HG02610 (cell line): ENCODE data around the gene RICTOR.

Experiments used
- ATAC-seq: cut with Tn5 transposase; IDR thresholded peaks from one replicate; pipeline ENCODE4 v1.9.1; 2021; ENCODE audit warnings: mild to moderate bottlenecking, moderate library complexity; ENCODE audit not compliant: unreplicated experiment

RICTOR gene

GRCh38 chr5:39100301-39100850 lies 26.2 kb upstream of the RICTOR start:
- ATAC-seq, result no peak

- no peak for ATAC-seq
Measured at GRCh38 chr5:39099831-39100230, 25.6 kb upstream of the RICTOR start.

DNA sequence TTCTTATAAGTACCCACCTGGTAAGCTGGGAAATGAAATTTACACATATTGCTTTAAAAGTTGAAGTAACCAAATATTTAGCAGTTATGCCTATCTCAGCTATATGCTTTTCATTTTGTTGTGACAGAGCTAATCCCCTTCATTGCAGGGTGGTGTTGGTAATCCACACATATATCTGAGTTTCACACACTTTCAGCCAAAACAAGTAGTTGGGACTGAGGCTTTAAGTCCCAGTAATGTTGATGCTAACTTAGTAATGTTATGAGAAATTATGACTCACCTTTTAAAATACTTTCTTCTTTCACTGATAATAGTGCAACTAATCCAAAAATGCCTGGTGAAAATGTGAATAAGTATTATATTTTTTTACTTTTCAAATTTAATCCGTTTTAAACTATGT lies 19.2 kb upstream of the RICTOR start:
- no peak for ATAC-seq

DNA sequence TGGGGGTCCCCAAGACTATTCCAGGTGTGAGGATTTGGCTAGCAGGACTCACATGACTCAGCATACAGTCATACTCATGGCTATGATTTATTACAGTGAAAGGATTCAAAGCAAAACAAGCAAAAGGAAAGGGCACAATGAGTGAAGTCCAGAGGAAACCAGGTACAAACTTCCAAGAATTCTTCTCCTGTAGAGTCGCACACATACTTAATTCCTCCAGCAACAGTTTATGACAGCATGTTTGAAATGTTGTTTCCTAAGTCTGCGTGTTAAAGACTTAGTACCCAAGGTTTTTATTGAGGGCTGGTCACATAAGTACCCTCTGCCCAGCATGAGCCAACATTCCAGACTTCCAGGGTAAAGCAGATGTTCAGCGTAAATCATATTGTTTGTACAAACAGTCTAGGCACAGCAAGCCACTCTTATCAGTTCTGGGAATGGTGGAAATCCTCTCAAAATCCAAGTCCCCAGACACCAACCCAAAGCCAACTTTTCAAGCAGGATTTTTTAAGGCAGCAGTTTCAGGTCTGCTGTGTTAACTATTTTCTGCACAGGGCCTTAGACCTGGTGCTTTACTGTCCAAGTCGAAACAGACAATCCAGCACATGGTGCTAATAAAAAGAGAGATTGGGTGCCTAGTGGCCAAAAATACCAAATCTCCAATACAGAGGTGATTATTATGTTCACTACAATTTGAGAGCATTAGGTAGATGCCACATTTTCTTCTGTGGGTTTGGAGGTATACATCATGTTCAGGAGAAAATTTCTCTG lies 18.6 kb upstream of the RICTOR start:
- ATAC-seq, result no peak

DNA sequence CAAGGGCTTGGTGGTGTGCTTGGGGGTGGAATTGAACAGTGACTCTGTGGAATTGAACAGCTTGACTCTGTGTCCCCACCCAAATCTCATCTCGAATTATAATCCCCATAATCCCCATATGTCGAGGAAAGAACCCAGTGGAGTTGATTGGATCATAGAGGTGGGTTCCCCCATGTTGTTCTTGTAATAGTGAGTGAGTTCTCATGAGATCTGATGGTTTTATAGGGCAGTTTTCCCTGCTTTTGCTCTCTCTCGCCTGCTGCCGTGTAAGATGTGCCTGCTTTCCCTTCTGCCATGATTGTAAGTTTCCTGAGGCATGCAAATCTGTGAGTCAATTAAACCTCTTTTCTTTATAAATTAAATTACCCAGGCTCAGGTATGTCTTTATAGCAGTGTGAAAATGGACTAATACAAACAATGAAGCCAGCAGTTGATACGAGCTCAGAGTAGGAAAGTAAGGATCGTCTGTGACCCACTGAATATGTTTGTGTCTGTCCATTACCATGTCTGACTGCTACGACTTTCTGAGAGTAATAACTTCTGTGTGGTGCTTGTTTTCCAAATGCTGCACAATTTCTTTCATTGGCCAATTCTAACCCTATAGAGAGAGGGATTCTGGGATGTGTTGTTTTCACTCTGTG lies 17.9 kb upstream of the RICTOR start:
- ATAC-seq, result no peak

DNA sequence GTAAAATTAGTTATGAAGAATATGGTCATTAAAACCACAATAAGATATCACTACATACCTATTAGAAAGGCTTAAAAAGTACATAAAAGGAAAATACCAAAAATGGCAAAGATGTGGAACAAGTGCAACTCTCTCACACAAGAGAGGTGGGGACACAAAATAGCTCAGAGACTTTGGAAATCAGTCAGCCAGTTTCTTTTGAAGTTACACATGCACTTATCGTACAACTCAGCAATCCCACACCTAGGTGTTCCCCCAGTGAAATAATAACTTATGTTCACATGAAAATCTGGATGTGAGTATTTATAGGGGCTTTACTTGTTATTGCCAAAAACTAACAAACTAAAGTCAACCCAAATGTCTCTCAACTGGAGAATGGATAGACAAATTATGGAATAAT lies 9.8 kb upstream of the RICTOR start:
- ATAC-seq, result peak; percentile 59

DNA sequence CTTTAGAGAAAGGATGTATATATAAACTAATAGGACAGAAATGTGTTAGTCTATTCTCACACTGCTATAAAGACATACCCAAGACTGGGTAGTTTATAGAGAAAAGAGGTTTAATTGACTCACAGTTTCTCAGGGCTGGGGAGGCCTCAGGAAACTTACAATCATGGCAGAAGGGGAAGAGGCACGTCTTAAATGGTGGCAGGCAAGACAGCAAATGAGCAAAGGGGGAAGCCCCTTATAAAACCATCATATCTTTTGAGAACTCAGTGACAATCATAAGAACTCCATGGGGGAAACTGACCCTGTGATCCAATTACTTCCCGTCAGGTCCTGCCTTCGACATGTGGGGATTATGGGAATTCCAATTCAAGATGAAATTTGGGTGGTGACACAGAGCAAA lies 8.8 kb upstream of the RICTOR start:
- no peak for ATAC-seq

GRCh38 chr5:39080597-39081204 lies 6.5 kb upstream of the RICTOR start:
- peak; percentile 35 for ATAC-seq

- no peak for ATAC-seq
Measured at GRCh38 chr5:39080168-39080567, 6.0 kb upstream of the RICTOR start.

DNA sequence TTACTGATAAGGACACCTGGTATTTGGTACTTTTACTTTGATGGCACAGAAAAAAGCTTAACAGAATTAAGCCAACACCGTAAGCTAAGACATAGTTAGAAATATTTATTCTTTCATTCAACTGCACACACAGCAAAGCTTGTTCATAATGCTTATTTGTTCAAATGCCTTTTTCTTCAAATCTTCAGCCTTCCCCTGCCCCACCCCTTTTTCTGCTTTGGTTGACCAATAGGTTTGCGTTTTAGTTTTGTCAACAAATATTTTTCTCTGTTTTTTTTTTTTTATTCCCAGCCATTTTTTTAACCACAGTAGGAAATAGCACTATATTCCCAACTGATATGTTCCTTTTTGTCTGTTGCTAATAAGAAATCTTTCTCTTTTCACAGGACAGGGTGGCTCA lies 4.9 kb upstream of the RICTOR start:
- ATAC-seq, result no peak

DNA sequence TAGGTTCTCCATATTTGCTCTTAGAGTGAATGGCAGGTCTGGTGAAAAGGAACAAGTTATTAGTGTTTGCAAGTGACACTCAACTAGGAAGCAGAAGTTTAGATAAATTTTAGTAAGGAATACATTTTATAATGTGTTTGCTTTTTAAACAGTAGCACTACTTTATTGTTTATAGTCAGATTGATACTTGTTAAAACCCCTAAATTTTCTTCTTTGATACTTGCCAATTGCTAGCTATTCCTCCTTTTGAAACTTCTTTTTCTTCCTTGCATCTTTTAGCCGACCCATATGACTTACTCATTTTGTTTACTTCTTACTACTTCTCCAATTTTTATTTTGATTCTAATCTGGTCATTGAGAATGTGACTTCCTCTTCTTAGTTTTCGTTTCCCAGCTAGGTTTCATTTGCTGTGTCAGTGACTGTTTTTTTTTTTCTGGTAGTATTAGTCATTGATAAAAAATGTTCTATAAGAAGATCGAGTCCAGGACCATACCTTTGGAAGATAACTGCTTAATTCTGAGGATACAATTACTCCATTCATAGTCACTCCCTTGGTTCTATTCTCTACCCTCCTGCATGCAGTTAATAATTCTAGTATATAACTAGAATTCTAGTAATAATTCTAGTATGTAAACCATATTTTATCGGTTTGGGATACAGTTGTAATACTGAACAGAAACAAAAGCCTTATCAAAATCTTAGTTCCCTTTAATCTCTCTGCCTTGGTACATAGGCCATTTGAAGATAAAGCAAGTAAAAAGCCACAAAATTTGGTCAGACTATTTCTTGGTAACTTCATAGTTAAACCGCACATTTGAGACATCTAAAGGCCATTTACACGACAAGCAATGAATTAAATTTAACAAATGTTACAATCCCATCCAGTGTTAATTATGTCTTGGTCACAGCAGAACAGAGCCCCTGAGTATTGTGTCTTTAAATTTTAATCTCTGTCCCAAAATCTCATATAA lies 2.8 kb upstream of the RICTOR start:
- peak; percentile 13 for ATAC-seq

- ATAC-seq, result no peak
Measured at GRCh38 chr5:39076101-39076756, 2.0 kb upstream of the RICTOR start.

DNA sequence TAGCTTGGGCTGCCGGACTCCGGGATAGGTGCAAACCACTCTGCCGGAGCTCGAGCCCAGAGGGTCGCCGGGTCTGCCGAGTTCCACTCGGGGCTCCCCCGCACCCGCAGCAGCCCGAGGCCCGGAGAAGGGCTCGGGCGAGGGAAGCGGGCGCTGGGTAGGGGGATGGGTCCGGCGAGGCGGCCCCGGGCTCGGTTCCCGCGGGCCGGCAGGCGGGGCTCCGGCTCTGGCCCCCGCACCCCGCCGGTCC lies 507 bp downstream of the RICTOR start:
- peak; percentile 24 for ATAC-seq

GRCh38 chr5:39072925-39073766 lies 1.1 kb downstream of the RICTOR start:
- ATAC-seq, result peak; percentile 32

DNA sequence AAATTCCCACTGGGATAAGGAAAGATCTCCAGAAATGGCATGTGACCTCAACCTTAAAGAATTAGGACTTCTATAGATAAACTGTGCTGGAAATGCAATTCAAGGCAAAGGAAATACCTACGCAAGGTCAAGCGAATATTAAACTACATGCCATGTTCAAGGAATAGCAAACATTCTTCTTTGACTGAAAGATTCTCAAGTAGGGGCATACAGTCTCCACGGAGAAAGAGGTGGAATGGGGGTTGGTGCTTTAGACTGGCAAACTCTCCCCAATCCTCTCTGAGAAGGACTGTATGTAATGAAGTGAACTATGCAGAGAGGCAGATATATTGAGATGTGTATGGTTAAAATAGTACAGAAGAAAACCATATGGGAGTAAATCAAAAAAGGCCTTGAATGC lies 6.1 kb downstream of the RICTOR start:
- no peak for ATAC-seq

- ATAC-seq, result no peak
Measured at GRCh38 chr5:39064450-39064849, 9.7 kb downstream of the RICTOR start.

- ATAC-seq, result no peak
Measured at GRCh38 chr5:39063037-39063436, 11.2 kb downstream of the RICTOR start.

DNA sequence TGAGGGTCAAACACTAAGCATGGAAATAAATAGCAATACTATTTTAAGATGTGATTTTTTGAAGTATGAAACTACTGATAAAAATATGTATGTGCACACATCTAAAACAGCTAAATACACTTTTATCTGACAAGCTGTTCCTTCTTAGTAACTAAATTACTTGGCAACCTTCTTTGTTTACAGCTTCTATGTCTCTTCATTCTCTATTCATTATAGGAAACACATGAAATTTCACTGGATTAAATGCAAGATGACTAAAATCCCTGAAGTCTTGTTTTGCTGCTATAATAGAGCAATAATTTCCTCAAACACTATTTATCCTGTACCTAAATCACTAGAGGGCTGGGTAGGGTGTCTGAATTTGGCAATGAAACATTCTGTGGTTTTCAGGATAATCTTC lies 11.7 kb downstream of the RICTOR start:
- no peak for ATAC-seq

- ATAC-seq, result no peak
Measured at GRCh38 chr5:39062104-39062503, 12.1 kb downstream of the RICTOR start.

DNA sequence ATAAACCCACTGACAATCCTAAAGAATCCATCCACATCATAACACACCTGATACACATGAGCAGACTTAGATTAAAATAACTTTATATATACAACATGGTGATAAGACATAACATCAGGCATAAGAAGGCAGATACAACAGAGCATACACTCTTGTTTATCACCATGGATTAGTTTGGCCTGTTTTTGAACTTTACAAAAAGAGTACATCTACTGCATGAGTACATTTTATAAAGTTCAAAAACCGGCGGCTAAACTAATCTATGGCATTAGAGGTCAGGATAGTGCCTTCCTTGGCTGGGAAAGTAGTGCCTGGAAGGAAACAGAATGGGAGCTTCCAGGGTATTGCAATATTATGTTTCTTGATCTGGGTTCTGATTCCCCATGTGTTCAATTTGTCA lies 15.1 kb downstream of the RICTOR start:
- no peak for ATAC-seq
